SK-N-SH (cell line): Measurements from ENCODE around the gene FAM83E. TPM values are rescaled to one million over a fixed set of nuclear protein-coding genes. Genes with fewer than 3 reads are reported as not detected.

ENCODE experiments used
- CTCF ChIA-PET: fragments of 300-600, 350-600 bp; formaldehyde crosslinking; extraction: SDS; loops from one replicate; lab custom pipeline; 2021; lab: Yijun Ruan, JAX
- POLR2A ChIA-PET: fragments of 350-600 bp; sonication (Branson Sonifier 250); formaldehyde crosslinking; extraction: SDS; loops from one replicate; lab custom pipeline; 2020; ENCODE audit warnings: antibody characterized with exemption, inconsistent platforms; lab: Yijun Ruan, JAX
- DNase-seq: peaks from one replicate; pipeline ENCODE4 v3.0.0; 2012
- H2AFZ ChIP-seq: fragments of 200-600 bp; sonication (generic); 2 replicates; pipeline ENCODE4 v1.8.1; 2016; ENCODE audit warnings: antibody characterized with exemption, mild to moderate bottlenecking, low read depth
- H3F3A ChIP-seq: fragments of 200-600 bp; sonication (generic); replicated peaks from 2 replicates; pipeline ENCODE3; 2016; ENCODE audit warnings: antibody characterized with exemption, mild to moderate bottlenecking; ENCODE audit not compliant: insufficient read depth
- H3K27ac ChIP-seq, 2 experiments: fragments of 200-500 bp in 1 of 2; fragments of 200-600 bp in 1 of 2; sonication (Bioruptor generic) in 1 of 2; sonication (generic), shearing (Covaris generic) in 1 of 2; 2 replicates each; pipeline versions ENCODE4 v1.5.1 to v1.6.1; 2014 to 2016; ENCODE audit warnings: low read depth in 2 of 2, inconsistent platforms in 1 of 2, low read length in 1 of 2, mild to moderate bottlenecking in 1 of 2, mixed read lengths in 1 of 2
- H3K27me3 ChIP-seq: fragments of 200-600 bp; sonication (generic), shearing (Covaris generic); 2 replicates; pipeline ENCODE4 v1.6.1; 2016; ENCODE audit warnings: mixed run types; ENCODE audit not compliant: insufficient read depth
- H3K36me3 ChIP-seq, 2 experiments: fragments of 200-500 bp in 1 of 2; fragments of 200-600 bp in 1 of 2; sonication (Bioruptor generic) in 1 of 2; sonication (generic) in 1 of 2; replicated peaks in 1 of 2; 2 replicates each; pipeline versions ENCODE3 to v1.5.1; 2014 to 2016; ENCODE audit warnings: low read length in 1 of 2, mild to moderate bottlenecking in 1 of 2; ENCODE audit not compliant: insufficient read depth in 2 of 2, control insufficient read depth in 1 of 2
- H3K4me1 ChIP-seq, 2 experiments: fragments of 200-500 bp in 1 of 2; fragments of 200-600 bp in 1 of 2; sonication (Bioruptor generic) in 1 of 2; sonication (generic), shearing (Covaris generic) in 1 of 2; 2 replicates each; pipeline versions ENCODE4 v1.5.1 to v1.6.1; 2014 to 2016; ENCODE audit warnings: low read depth in 1 of 2, low read length in 1 of 2, mixed run types in 1 of 2; ENCODE audit not compliant: insufficient read depth in 2 of 2, control insufficient read depth in 1 of 2
- H3K4me2 ChIP-seq: fragments of 200-600 bp; sonication (generic), shearing (Covaris generic); 2 replicates; pipeline ENCODE4 v1.6.1; 2017; ENCODE audit warnings: mixed run types
- H3K4me3 ChIP-seq, 2 experiments: fragments of 200-500 bp in 1 of 2; fragments of 200-600 bp in 1 of 2; sonication (Bioruptor generic) in 1 of 2; sonication (generic), shearing (Covaris generic) in 1 of 2; 2 replicates each; pipeline versions ENCODE4 v1.5.1 to v1.8.1; 2014 to 2016; ENCODE audit warnings: low read depth in 2 of 2, inconsistent platforms in 1 of 2, low read length in 1 of 2, mild to moderate bottlenecking in 1 of 2, mixed read lengths in 1 of 2, moderate library complexity in 1 of 2
- H3K79me2 ChIP-seq: fragments of 200-600 bp; sonication (generic); 2 replicates; pipeline ENCODE4 v1.8.1; 2017; ENCODE audit warnings: mild to moderate bottlenecking; ENCODE audit not compliant: insufficient read depth
- H3K9ac ChIP-seq: fragments of 200-600 bp; sonication (generic); 2 replicates; pipeline ENCODE4 v1.6.1; 2017; ENCODE audit warnings: mixed run types
- H3K9me2 ChIP-seq: fragments of 200-600 bp; sonication (generic); 2 replicates; pipeline ENCODE4 v1.6.1; 2017; ENCODE audit warnings: mixed run types
- H3K9me3 ChIP-seq: fragments of 200-600 bp; sonication (generic); 2 replicates; pipeline ENCODE4 v1.6.1; 2017; ENCODE audit warnings: mixed run types, mild to moderate bottlenecking, moderate library complexity
- H4K20me1 ChIP-seq: fragments of 200-600 bp; sonication (generic); 2 replicates; pipeline ENCODE4 v1.6.1; 2017; ENCODE audit warnings: mild to moderate bottlenecking, mixed run types; ENCODE audit not compliant: insufficient read depth
- CHD2 ChIP-seq: fragments of 150-350 bp; IDR thresholded peaks from 2 replicates; pipeline ENCODE4 v1.6.1; 2018; ENCODE audit warnings: low read length; ENCODE audit not compliant: partially characterized antibody
- ELF1 ChIP-seq: IDR thresholded peaks from 2 replicates; pipeline ENCODE4 v1.4.0; 2012
- EZH2phosphoT487 ChIP-seq: fragments of 200-600 bp; sonication (generic); IDR thresholded peaks from 2 replicates; pipeline ENCODE4 v1.6.1; 2017; ENCODE audit warnings: low read depth, mixed run types, mild to moderate bottlenecking, antibody characterized with exemption, moderate library complexity, borderline replicate concordance
- FOSL2 ChIP-seq: IDR thresholded peaks from 2 replicates; pipeline ENCODE4 v1.4.0; 2012; ENCODE audit warnings: low read depth, mild to moderate bottlenecking, moderate library complexity, borderline replicate concordance
- FOXM1 ChIP-seq: IDR thresholded peaks from 2 replicates; pipeline ENCODE4 v1.4.0; 2012; ENCODE audit warnings: low read depth, mild to moderate bottlenecking
- GATA2 ChIP-seq: sonication (generic); formaldehyde crosslinking; IDR thresholded peaks from 2 replicates; pipeline ENCODE4 v1.5.0; 2020; ENCODE audit warnings: mild to moderate bottlenecking, missing genetic modification reagents
- MEF2A ChIP-seq: IDR thresholded peaks from 2 replicates; pipeline ENCODE4 v1.4.0; 2012; ENCODE audit warnings: low read depth, borderline replicate concordance
- MXI1 ChIP-seq: IDR thresholded peaks from 2 replicates; pipeline ENCODE4 v1.6.1; 2012; ENCODE audit warnings: mild to moderate bottlenecking, low read depth, low read length, improper control_type of control experiment
- POLR2AphosphoS5 ChIP-seq: IDR thresholded peaks from 2 replicates; pipeline ENCODE4 v1.6.1; 2012; ENCODE audit warnings: low read depth, low read length
- RAD21 ChIP-seq: IDR thresholded peaks from 2 replicates; pipeline ENCODE4 v1.6.1; 2012; ENCODE audit warnings: mild to moderate bottlenecking, low read length
- RCOR1 ChIP-seq: fragments of 150-350 bp; IDR thresholded peaks from 2 replicates; pipeline ENCODE4 v1.6.1; 2017; ENCODE audit warnings: antibody characterized with exemption, low read length
- RXRA ChIP-seq: IDR thresholded peaks from 2 replicates; pipeline ENCODE4 v1.4.0; 2012; ENCODE audit warnings: low read depth, mild to moderate bottlenecking, borderline replicate concordance
- SIN3A ChIP-seq: IDR thresholded peaks from 2 replicates; pipeline ENCODE4 v1.6.1; 2012; ENCODE audit warnings: low read depth, mild to moderate bottlenecking, low read length, moderate library complexity, borderline replicate concordance
- SMC3 ChIP-seq: IDR thresholded peaks from 2 replicates; pipeline ENCODE4 v1.6.1; 2012; ENCODE audit warnings: low read depth, low read length, improper control_type of control experiment
- TEAD4 ChIP-seq: IDR thresholded peaks from 2 replicates; pipeline ENCODE4 v1.4.0; 2012; ENCODE audit warnings: mild to moderate bottlenecking, borderline replicate concordance; ENCODE audit not compliant: insufficient read depth
- YY1 ChIP-seq: IDR thresholded peaks from 2 replicates; pipeline ENCODE4 v1.4.0; 2012; ENCODE audit warnings: low read depth, mild to moderate bottlenecking
- WGBS: methylation state at CpG from one replicate; pipeline ENCODE4 v1.1.6; 2017; ENCODE audit warnings: low lambda C conversion rate; 5-methylcytosine and 5-hydroxymethylcytosine counted together
- polyA plus RNA-seq, 3 experiments: library from polyadenylated mRNA; depleted of rRNA; stranded (reverse); fragments of >200 nt; gene quantifications; 2 replicates each; pipeline ENCODE4 v1.2.3, GENCODE V29; 2012
- TF ChIP-seq, protein P1 (sequence below): fragments of 200-600 bp; sonication (generic); IDR thresholded peaks from 2 replicates; pipeline ENCODE4 v1.6.1; 2017; ENCODE audit warnings: antibody characterized with exemption, mild to moderate bottlenecking, moderate library complexity
- TF ChIP-seq, protein P2 (sequence below): IDR thresholded peaks from 2 replicates; pipeline ENCODE4 v1.4.0; 2012; ENCODE audit warnings: low read depth, borderline replicate concordance
- TF ChIP-seq, protein P3 (sequence below): fragments of 150-350 bp; IDR thresholded peaks from 2 replicates; pipeline ENCODE4 v1.6.1; 2017; ENCODE audit warnings: antibody characterized with exemption, low read length, low read depth, borderline replicate concordance
- TF ChIP-seq, protein P4 (sequence below): fragments of 150-350 bp; IDR thresholded peaks from 2 replicates; pipeline ENCODE4 v1.6.1; 2016; ENCODE audit warnings: mild to moderate bottlenecking, low read depth, low read length

The FAM83E gene
- polyA plus RNA-seq, 1 of the 3 experiments (the other 2 are of a cell fraction): 0.44 TPM

DNA sequence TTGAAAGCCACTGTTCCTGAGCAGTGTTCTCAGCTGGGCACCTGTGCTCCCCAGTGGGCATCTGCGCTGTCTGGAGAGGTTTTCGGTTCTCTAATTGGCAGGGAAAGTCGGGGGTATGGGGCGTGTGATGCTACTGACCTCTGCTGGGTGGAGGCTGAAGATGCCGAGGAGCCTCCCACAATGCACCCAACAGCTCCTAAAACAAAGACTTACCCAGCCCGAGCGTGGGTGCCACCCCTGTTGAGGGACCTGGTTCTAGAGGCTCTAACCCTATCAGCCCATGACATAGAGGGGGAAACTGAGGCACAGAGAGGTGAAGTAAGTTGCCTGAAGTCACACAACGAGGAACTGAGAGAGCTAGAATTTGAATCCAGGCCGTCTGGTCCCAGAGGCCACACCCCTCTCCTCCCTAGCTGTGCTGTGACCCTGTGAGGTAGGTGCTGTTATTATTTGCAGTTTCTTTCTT is 6.0 kb downstream of the FAM83E start:
- WGBS: 46% methylated on average over 8 of the region's 9 CpGs
- Histone ChIP-seq H3K9me3 (no peaks in the 10 kb centered on the region), H3K79me2 (no peaks in the 10 kb centered on the region), H3K9me2 (no peaks in the 10 kb centered on the region), H4K20me1 (no peaks in the 10 kb centered on the region), H3K4me2 (no peak overlapping the region), H3K36me3 (no peaks in the 10 kb centered on the region), H3K27ac (no peak overlapping the region), H3F3A (peaks cover 2% of the 10 kb centered on the region), H2AFZ (peak overlapping the region; percentile 68; the same call in 1 of the 2 replicates), H3K27me3 (no peaks in the 10 kb centered on the region), H3K4me3 (no peak overlapping the region), H3K4me1 (peaks cover 0 to 5% of the 10 kb centered on the region in 2 experiments; a peak in 1 of 4 replicates), H3K9ac (no peak overlapping the region)
- peak; percentile 71 for TF ChIP-seq RAD21
- no peak for TF ChIP-seq MXI1
- TF ChIP-seq, protein P1, sequence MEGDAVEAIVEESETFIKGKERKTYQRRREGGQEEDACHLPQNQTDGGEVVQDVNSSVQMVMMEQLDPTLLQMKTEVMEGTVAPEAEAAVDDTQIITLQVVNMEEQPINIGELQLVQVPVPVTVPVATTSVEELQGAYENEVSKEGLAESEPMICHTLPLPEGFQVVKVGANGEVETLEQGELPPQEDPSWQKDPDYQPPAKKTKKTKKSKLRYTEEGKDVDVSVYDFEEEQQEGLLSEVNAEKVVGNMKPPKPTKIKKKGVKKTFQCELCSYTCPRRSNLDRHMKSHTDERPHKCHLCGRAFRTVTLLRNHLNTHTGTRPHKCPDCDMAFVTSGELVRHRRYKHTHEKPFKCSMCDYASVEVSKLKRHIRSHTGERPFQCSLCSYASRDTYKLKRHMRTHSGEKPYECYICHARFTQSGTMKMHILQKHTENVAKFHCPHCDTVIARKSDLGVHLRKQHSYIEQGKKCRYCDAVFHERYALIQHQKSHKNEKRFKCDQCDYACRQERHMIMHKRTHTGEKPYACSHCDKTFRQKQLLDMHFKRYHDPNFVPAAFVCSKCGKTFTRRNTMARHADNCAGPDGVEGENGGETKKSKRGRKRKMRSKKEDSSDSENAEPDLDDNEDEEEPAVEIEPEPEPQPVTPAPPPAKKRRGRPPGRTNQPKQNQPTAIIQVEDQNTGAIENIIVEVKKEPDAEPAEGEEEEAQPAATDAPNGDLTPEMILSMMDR: peak; percentile 64
- peak; percentile 49 for TF ChIP-seq SMC3
- peak; percentile 16 for TF ChIP-seq CHD2
- CTCF ChIA-PET: interaction anchor here (0.6 to 8.0 kb wide), 23 partner anchors 9 to 294 kb away, joined by 3 to 72 read pairs (median 4); partner anchors contain the start of genes CA11, GRWD1, RPL18 and SPHK2
- DNase-seq: peak; percentile 86
- POLR2A ChIA-PET: interaction anchor here (0.6 to 2.4 kb wide), 4 partner anchors 9 to 36 kb away, joined by 3 to 17 read pairs (median 6); partner anchors contain the start of genes RPL18 and SPHK2

DNA sequence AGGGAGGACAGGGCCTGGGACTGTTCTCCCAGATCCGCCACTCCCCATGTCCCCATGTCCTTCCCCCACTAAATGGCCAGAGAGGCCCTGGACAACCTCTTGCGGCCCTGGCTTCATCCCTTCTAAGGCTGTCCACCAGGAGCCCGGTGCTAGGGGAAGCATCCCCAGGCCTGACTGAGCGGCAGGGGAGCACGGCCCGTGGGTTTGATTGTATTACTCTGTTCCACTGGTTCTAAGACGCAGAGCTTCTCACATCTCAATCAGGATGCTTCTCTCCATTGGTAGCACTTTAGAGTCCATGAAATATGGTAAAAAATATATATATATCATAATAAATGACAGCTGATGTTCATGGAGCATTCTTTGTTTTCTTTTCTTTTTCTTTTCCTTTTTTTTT is 7.5 kb downstream of the FAM83E start:
- Histone ChIP-seq H3K9me2 (no peaks in the 10 kb centered on the region), H3K9me3 (no peaks in the 10 kb centered on the region), H3K4me1 (no peaks in the 10 kb centered on the region), H3K27ac (no peak overlapping the region), H3K27me3 (no peaks in the 10 kb centered on the region), H2AFZ (no peak overlapping the region), H4K20me1 (no peaks in the 10 kb centered on the region), H3K79me2 (no peaks in the 10 kb centered on the region), H3K36me3 (no peaks in the 10 kb centered on the region), H3K9ac (no peak overlapping the region), H3F3A (no peaks in the 10 kb centered on the region), H3K4me2 (no peak overlapping the region), H3K4me3 (no peak overlapping the region)
- no peak for TF ChIP-seq ELF1
- no peak for TF ChIP-seq SIN3A
- TF ChIP-seq MEF2A: no peak
- TF ChIP-seq, protein P2, sequence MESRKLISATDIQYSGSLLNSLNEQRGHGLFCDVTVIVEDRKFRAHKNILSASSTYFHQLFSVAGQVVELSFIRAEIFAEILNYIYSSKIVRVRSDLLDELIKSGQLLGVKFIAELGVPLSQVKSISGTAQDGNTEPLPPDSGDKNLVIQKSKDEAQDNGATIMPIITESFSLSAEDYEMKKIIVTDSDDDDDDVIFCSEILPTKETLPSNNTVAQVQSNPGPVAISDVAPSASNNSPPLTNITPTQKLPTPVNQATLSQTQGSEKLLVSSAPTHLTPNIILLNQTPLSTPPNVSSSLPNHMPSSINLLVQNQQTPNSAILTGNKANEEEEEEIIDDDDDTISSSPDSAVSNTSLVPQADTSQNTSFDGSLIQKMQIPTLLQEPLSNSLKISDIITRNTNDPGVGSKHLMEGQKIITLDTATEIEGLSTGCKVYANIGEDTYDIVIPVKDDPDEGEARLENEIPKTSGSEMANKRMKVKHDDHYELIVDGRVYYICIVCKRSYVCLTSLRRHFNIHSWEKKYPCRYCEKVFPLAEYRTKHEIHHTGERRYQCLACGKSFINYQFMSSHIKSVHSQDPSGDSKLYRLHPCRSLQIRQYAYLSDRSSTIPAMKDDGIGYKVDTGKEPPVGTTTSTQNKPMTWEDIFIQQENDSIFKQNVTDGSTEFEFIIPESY: no peak
- no peak for TF ChIP-seq CHD2
- no peak for TF ChIP-seq TEAD4
- no peak for TF ChIP-seq SMC3
- TF ChIP-seq FOXM1: no peak
- TF ChIP-seq POLR2AphosphoS5: no peak
- no peak for TF ChIP-seq MXI1
- TF ChIP-seq FOSL2: no peak
- no peak for TF ChIP-seq RXRA
- TF ChIP-seq RCOR1: no peak
- TF ChIP-seq, protein P3, sequence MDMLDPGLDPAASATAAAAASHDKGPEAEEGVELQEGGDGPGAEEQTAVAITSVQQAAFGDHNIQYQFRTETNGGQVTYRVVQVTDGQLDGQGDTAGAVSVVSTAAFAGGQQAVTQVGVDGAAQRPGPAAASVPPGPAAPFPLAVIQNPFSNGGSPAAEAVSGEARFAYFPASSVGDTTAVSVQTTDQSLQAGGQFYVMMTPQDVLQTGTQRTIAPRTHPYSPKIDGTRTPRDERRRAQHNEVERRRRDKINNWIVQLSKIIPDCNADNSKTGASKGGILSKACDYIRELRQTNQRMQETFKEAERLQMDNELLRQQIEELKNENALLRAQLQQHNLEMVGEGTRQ: no peak
- no peak for TF ChIP-seq EZH2phosphoT487
- TF ChIP-seq GATA2 (CRISPR knock-in tag): no peak
- no peak for TF ChIP-seq YY1
- TF ChIP-seq, protein P4, sequence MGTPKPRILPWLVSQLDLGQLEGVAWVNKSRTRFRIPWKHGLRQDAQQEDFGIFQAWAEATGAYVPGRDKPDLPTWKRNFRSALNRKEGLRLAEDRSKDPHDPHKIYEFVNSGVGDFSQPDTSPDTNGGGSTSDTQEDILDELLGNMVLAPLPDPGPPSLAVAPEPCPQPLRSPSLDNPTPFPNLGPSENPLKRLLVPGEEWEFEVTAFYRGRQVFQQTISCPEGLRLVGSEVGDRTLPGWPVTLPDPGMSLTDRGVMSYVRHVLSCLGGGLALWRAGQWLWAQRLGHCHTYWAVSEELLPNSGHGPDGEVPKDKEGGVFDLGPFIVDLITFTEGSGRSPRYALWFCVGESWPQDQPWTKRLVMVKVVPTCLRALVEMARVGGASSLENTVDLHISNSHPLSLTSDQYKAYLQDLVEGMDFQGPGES: no peak
- CTCF ChIA-PET: interaction anchor here (1.8 to 8.0 kb wide), 6 partner anchors 10 to 129 kb away, joined by 5 to 72 read pairs (median 14); partner anchors contain the start of genes RPL18 and SPHK2
- POLR2A ChIA-PET: interaction anchor here (1.9 to 2.4 kb wide), 2 partner anchors 10 to 12 kb away, joined by 10 to 17 read pairs; partner anchors contain the start of genes RPL18 and SPHK2
- no peak for DNase-seq
- 93% methylated on average over 7 of the region's 7 CpGs for WGBS
